ENCODE results near the gene MEGF11.
A peak's percentile ranks its signal among the peaks of the same experiment; 100 is the strongest.
"Not testable (repeated sequence)": the region's sequence is repeated elsewhere in the genome, so short reads cannot be mapped to it uniquely, and the experiment has no call there.

MEGF11 gene

GRCh38 chr15:65980824-65981456, 272.6 kb downstream of the MEGF11 start:
- DNase-seq, result peak in 22 of 56 donors; percentile 2 to 50 (median 18)

- DNase-seq, result no peak
Measured at GRCh38 chr15:65979837-65980236, 273.7 kb downstream of the MEGF11 start.

- no peak for DNase-seq
Measured at GRCh38 chr15:65979316-65979715, 274.2 kb downstream of the MEGF11 start.

GRCh38 chr15:65978110-65978509, 275.4 kb downstream of the MEGF11 start:
- DNase-seq, result peak in 5 of 56 donors; percentile 8 to 37 (median 11)

- not testable (repeated sequence) for DNase-seq
Measured at GRCh38 chr15:65976196-65976595, 277.4 kb downstream of the MEGF11 start.

- DNase-seq, result no peak
Measured at GRCh38 chr15:65971741-65971995, 281.9 kb downstream of the MEGF11 start.

GRCh38 chr15:65970937-65971740, 282.4 kb downstream of the MEGF11 start:
- no peak for DNase-seq

GRCh38 chr15:65969865-65970816, 283.4 kb downstream of the MEGF11 start:
- no peak for DNase-seq

- DNase-seq, result no peak
Measured at GRCh38 chr15:65968511-65968910, 285.0 kb downstream of the MEGF11 start.

- no peak for DNase-seq
Measured at GRCh38 chr15:65964792-65965433, 288.6 kb downstream of the MEGF11 start.

- DNase-seq, result no peak
Measured at GRCh38 chr15:65963911-65964482, 289.6 kb downstream of the MEGF11 start.

- DNase-seq, result no peak
Measured at GRCh38 chr15:65963358-65963757, 290.2 kb downstream of the MEGF11 start.

GRCh38 chr15:65962187-65962586, 291.4 kb downstream of the MEGF11 start:
- DNase-seq, result no peak

- no peak for DNase-seq
Measured at GRCh38 chr15:65960586-65960985, 293.0 kb downstream of the MEGF11 start.

GRCh38 chr15:65958835-65959234, 294.7 kb downstream of the MEGF11 start:
- no peak for DNase-seq

GRCh38 chr15:65957451-65957850, 296.1 kb downstream of the MEGF11 start:
- DNase-seq, result no peak

- DNase-seq, result no peak
Measured at GRCh38 chr15:65956899-65957298, 296.7 kb downstream of the MEGF11 start.

GRCh38 chr15:65956307-65956706, 297.2 kb downstream of the MEGF11 start:
- DNase-seq, result no peak

GRCh38 chr15:65954289-65954741, 299.2 kb downstream of the MEGF11 start:
- DNase-seq, result peak in 1 of 56 donors; percentile 19

GRCh38 chr15:65953622-65954021, 299.9 kb downstream of the MEGF11 start:
- DNase-seq, result no peak

Data from nucleus accumbens (tissue), 56 donors.